ENCODE results near the gene CFLAR. TPM values are rescaled to one million over a fixed set of nuclear protein-coding genes. Genes with fewer than 3 reads are reported as not detected.

The CFLAR gene
- total and polyA plus RNA-seq, 9 of the 15 experiments (the other 6 are each of a cell fraction or from before 2014, with no cell fraction given), result 27.5 to 102 (median 54.0) TPM

- TF ChIP-seq ZNF644 (tag; IDR thresholded peaks at IDR 0.05; ENCODE audit: low read depth) (no peak), POLR2H (tag; IDR thresholded peaks at IDR 0.05; ENCODE audit: low read depth) (peak; percentile 86), MYC (IDR thresholded peaks at IDR 0.05; ENCODE audit: low read depth, low read length) (peak; percentile 26; the same call in 1 of the 2 replicates), MYC (CRISPR knock-in tag; IDR thresholded peaks at IDR 0.05; ENCODE audit: borderline replicate concordance, low read depth) (no peak), TEAD4 (IDR thresholded peaks at IDR 0.05; ENCODE audit: low read length) (peak; percentile 7; the same call in 1 of the 2 replicates), TEAD4 (CRISPR knock-in tag; IDR thresholded peaks at IDR 0.05; ENCODE audit: borderline replicate concordance) (no peak), RFX7 (CRISPR knock-in tag; IDR thresholded peaks at IDR 0.05) (no peak), U2AF2 (optimal IDR thresholded peaks at IDR 0.05; ENCODE audit: low read depth, low read length) (no peak), SIN3A (IDR thresholded peaks at IDR 0.05; ENCODE audit: borderline replicate concordance in 2 of 2, control insufficient read depth in 1 of 2, low read depth in 2 of 2, low read length in 2 of 2) (peak in 1 of 2 experiments; percentile 61; a peak in 1 of 4 replicates), PHF8 (IDR thresholded peaks at IDR 0.05; ENCODE audit: borderline replicate concordance, low read length) (peak; percentile 58; the same call in 1 of the 2 replicates), SMARCA4 (IDR thresholded peaks at IDR 0.05) (peak; percentile 12; the same call in 1 of the 2 replicates), FIP1L1 (IDR thresholded peaks at IDR 0.05; ENCODE audit: low read depth, low read length, poor library complexity, severe bottlenecking) (peak; percentile 82), VEZF1 (CRISPR knock-in tag; IDR thresholded peaks at IDR 0.05) (peak; percentile 79), RCOR1 (IDR thresholded peaks at IDR 0.05; ENCODE audit: borderline replicate concordance in 1 of 2, low read depth in 2 of 2, low read length in 2 of 2) (peak in 1 of 2 experiments; percentile 55; a peak in 1 of 4 replicates), RNF2 (IDR thresholded peaks at IDR 0.05) (peak; percentile 90; the same call in 1 of the 2 replicates), FOXP4 (CRISPR knock-in tag; IDR thresholded peaks at IDR 0.05; ENCODE audit: borderline replicate concordance) (peak; percentile 18; the same call in 1 of the 2 replicates), PRPF4 (IDR thresholded peaks at IDR 0.05; ENCODE audit: insufficient read depth, low read depth, low read length, poor library complexity, severe bottlenecking) (peak; percentile 79), TRIM24 (IDR thresholded peaks at IDR 0.05) (no peak), ZKSCAN8 (CRISPR knock-in tag; IDR thresholded peaks at IDR 0.05) (peak; percentile 25; the same call in 1 of the 2 replicates), POLR2AphosphoS2 (IDR thresholded peaks at IDR 0.05; ENCODE audit: low read length) (no peak), NR0B1 (IDR thresholded peaks at IDR 0.05; ENCODE audit: partially characterized antibody) (no peak), ZKSCAN1 (IDR thresholded peaks at IDR 0.05; ENCODE audit: low read depth, low read length) (no peak), ESRRA (IDR thresholded peaks at IDR 0.05; ENCODE audit: borderline replicate concordance, low read depth) (peak; percentile 45; the same call in 1 of the 2 replicates)
These were observed at the start of gene CFLAR (continued) for GRCh38 chr2:201116115-201116958.

All from K562 (cell line).